ENCODE data around the gene RTL10. TPM values are rescaled to one million over a fixed set of nuclear protein-coding genes. Genes with fewer than 3 reads are reported as not detected.

The RTL10 gene
- polyA plus RNA-seq, 1 donor from 2014 or later = 11.7 TPM

DNA sequence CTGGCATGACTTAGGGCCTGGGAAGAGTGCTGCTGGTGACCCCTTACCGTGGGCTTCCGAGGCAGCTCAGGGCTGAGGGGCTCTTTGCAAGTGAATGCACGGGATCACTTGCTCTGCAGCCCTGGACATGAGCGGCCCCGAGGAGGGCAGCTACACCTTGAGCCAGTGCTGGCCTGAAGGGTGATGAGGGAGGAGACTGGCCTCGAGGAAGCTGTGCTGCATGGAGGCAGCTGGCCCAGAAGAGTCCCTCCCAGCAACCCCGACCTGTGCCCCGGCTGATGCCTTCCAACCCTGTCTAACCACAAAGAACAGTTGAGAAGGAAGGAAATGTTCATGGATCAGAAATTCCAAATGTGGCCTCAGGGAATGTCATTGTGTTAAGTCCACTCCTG lies 48.9 kb downstream of the RTL10 start:
- no peaks in the 10 kb centered on the region for H3K9me2 ChIP-seq (ENCODE audit: insufficient read depth, low read length)
- H3K27me3 ChIP-seq (ENCODE audit: insufficient read depth, low read depth, low read length) = no peaks in the 10 kb centered on the region
- no peak overlapping the region for H2AFZ ChIP-seq (ENCODE audit: low read depth, low read length)
- no peaks in the 10 kb centered on the region for H3K36me3 ChIP-seq (ENCODE audit: insufficient read depth, low read length)
- no peak overlapping the region for H3K4me3 ChIP-seq (ENCODE audit: low read length)
- H4K20me1 ChIP-seq (ENCODE audit: insufficient read depth) = no peaks in the 10 kb centered on the region
- no peaks in the 10 kb centered on the region for H3K9me3 ChIP-seq (ENCODE audit: low read length)
- no peak overlapping the region for H3K9ac ChIP-seq (ENCODE audit: low read length)
- H3K4me2 ChIP-seq (ENCODE audit: low read length) = no peak overlapping the region
- TF ChIP-seq SMC3 (conservative IDR thresholded peaks at IDR 0.05; ENCODE audit: poor library complexity) = no peak
- no peak for TF ChIP-seq POLR2AphosphoS5 (IDR thresholded peaks at IDR 0.05)
- H3F3A ChIP-seq (ENCODE audit: insufficient read depth, low read length, poor library complexity, severe bottlenecking) = no peaks in the 10 kb centered on the region
- H3K79me2 ChIP-seq (replicated peaks; ENCODE audit: insufficient read depth, low read length) = no peaks in the 10 kb centered on the region
- H3K27ac ChIP-seq (ENCODE audit: low read length) = no peak overlapping the region

Other genes with a start within 250 kb of the RTL10 start
- gene SEPTIN5, start 140.4 kb downstream of the RTL10 start, polyA plus RNA-seq = 166 and 170 TPM in 2 replicates
- gene GP1BB, start 131.3 kb downstream of the RTL10 start, polyA plus RNA-seq = 40.7 and 42.0 TPM in 2 replicates
- not detected in 2 replicates for gene TBX1, start 94.1 kb downstream of the RTL10 start, polyA plus RNA-seq
- gene GNB1L, start within 50 bp of the RTL10 start, polyA plus RNA-seq = 16.5 and 16.9 TPM in 2 replicates
- gene COMT, start 86.9 kb upstream of the RTL10 start, polyA plus RNA-seq = 14.2 and 27.6 TPM in 2 replicates
- 3.5 and 4.1 TPM in 2 replicates for gene TXNRD2, start 86.9 kb upstream of the RTL10 start, polyA plus RNA-seq
- gene ARVCF, start 161.9 kb upstream of the RTL10 start, polyA plus RNA-seq = 112 and 134 TPM in 2 replicates
- gene TANGO2, start 166.2 kb upstream of the RTL10 start, polyA plus RNA-seq = 12.7 and 15.4 TPM in 2 replicates
- gene DGCR8, start 225.4 kb upstream of the RTL10 start, polyA plus RNA-seq = 48.9 and 52.3 TPM in 2 replicates